Osteocyte (in vitro differentiated cells): ENCODE data around the gene NKAIN2. TPM values are rescaled to one million over a fixed set of nuclear protein-coding genes. Genes with fewer than 3 reads are reported as not detected.
"Not testable (repeated sequence)": the region's sequence is repeated elsewhere in the genome, so short reads cannot be mapped to it uniquely, and the experiment has no call there.

ENCODE experiments used
- DNase-seq: peaks from one replicate; pipeline ENCODE4 v3.0.0; 2021; ENCODE audit warnings: mixed read lengths; ENCODE audit not compliant: unreplicated experiment; ENCODE audit errors: extremely low spot score
- H3K27ac Mint-ChIP-seq: one replicate; pipeline ENCODE4 v1.8.0; 2021; ENCODE audit warnings: mild to moderate bottlenecking, mixed read lengths; ENCODE audit not compliant: unreplicated experiment
- H3K27me3 Mint-ChIP-seq: one replicate; pipeline ENCODE4 v1.8.0; 2021; ENCODE audit warnings: mixed read lengths; ENCODE audit not compliant: unreplicated experiment
- H3K36me3 Mint-ChIP-seq: one replicate; pipeline ENCODE4 v1.8.0; 2021; ENCODE audit warnings: mixed read lengths; ENCODE audit not compliant: unreplicated experiment
- H3K4me1 Mint-ChIP-seq: one replicate; pipeline ENCODE4 v1.8.0; 2021; ENCODE audit warnings: mixed read lengths; ENCODE audit not compliant: unreplicated experiment
- H3K4me3 Mint-ChIP-seq: one replicate; pipeline ENCODE4 v1.8.0; 2021; ENCODE audit warnings: mild to moderate bottlenecking, moderate library complexity, mixed read lengths; ENCODE audit not compliant: unreplicated experiment
- H3K9me3 Mint-ChIP-seq: one replicate; pipeline ENCODE4 v1.8.0; 2021; ENCODE audit warnings: mixed read lengths; ENCODE audit not compliant: unreplicated experiment
- total RNA-seq: library from RNA; stranded (reverse); gene quantifications from 2 replicates; pipeline ENCODE4 v1.2.1, GENCODE V29; 2021
- TF ChIP-seq, protein P1 (sequence below): fragments of 200-600 bp; sonication (generic); IDR thresholded peaks from 2 replicates; pipeline ENCODE4 v1.5.0; 2021; ENCODE audit warnings: antibody characterized with exemption, mild to moderate bottlenecking, moderate library complexity

Gene NKAIN2
- total RNA-seq, 1 donor from 2014 or later: 17.8 TPM

DNA sequence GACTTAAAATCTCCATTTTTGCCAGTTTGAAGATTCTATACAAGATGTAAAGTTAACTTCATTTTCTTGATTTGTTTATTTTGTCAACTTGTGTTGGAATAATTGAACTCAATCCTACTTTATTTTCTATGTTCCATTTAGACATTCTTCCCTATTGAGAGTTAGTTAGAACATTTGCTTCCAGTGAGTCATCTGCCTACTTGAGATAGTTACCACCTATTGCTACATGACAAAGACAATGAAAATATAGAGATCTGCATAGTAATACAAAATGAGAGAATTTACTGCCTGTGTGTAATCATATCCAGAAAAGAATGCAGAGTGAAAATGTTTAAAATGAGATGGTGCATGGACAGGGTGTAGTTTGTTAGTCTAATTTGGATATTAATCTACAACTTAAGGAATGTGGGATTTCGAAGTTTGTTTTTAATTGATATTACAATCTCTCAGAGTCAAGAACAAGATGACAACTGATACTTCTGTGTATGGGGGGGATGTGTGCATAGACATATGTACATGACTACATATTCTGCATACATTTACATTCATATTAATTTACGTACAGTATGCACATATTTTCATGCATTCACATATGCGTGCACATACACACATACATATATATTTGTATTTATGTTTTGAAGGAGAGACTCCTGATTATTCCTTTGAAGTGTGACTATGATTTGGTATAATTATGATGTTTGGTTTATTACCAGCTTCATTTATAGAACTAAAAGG, 420.1 kb downstream of the NKAIN2 start:
- H3K4me1 Mint-ChIP-seq: peaks cover 54% of the 10 kb centered on the region
- H3K27ac Mint-ChIP-seq: peak overlapping the region; percentile 85
- H3K27me3 Mint-ChIP-seq: no peaks in the 10 kb centered on the region
- H3K9me3 Mint-ChIP-seq: peaks cover 4% of the 10 kb centered on the region
- no peak for DNase-seq
- H3K36me3 Mint-ChIP-seq: peaks cover under 1% of the 10 kb centered on the region
- no peak overlapping the region for H3K4me3 Mint-ChIP-seq
- TF ChIP-seq, protein P1, sequence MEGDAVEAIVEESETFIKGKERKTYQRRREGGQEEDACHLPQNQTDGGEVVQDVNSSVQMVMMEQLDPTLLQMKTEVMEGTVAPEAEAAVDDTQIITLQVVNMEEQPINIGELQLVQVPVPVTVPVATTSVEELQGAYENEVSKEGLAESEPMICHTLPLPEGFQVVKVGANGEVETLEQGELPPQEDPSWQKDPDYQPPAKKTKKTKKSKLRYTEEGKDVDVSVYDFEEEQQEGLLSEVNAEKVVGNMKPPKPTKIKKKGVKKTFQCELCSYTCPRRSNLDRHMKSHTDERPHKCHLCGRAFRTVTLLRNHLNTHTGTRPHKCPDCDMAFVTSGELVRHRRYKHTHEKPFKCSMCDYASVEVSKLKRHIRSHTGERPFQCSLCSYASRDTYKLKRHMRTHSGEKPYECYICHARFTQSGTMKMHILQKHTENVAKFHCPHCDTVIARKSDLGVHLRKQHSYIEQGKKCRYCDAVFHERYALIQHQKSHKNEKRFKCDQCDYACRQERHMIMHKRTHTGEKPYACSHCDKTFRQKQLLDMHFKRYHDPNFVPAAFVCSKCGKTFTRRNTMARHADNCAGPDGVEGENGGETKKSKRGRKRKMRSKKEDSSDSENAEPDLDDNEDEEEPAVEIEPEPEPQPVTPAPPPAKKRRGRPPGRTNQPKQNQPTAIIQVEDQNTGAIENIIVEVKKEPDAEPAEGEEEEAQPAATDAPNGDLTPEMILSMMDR: no peak

DNA sequence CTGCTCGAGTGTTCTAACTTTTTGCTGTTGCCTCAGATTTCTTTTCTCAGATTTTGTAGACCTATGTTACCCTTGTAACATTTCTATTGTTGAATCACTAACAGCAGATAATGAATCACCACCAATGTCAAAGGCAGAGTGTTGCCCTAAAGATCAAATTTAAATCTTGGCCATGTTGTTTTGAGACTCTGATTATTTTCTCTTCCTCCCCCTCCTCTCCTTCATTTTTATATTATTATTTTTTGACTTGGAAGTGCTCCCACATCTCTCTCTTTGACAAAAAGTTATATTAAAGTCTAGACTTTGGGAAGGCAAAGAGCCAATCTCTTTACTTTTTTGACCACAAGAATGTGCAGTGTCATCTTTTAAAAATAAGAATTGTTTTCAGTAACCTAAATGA, 422.7 kb downstream of the NKAIN2 start:
- H3K36me3 Mint-ChIP-seq: peaks cover 9% of the 10 kb centered on the region
- DNase-seq: no peak

DNA sequence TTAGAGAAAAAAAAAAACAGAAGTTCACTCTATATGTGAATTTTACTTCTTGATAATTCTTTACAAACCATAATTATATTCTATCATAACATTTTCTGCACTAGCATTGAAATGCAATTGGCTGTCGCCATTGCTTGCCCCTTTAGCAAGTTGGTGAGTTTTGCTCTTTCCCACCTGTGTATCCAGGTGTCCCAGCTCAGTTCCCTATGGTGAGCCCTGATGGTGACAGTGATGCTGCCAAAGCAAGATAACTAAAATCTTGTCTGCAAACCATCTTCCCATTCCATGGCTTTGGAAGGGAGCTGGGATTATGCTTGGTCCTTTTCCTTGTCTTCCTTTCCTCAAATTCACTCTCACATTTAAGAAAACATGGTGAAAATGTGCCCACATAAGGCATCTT, 429.6 kb downstream of the NKAIN2 start:
- H3K36me3 Mint-ChIP-seq: peaks cover 11% of the 10 kb centered on the region
- peaks cover 22% of the 10 kb centered on the region for H3K9me3 Mint-ChIP-seq
- no peaks in the 10 kb centered on the region for H3K27me3 Mint-ChIP-seq
- TF ChIP-seq, protein P1: no peak
- H3K4me1 Mint-ChIP-seq: peaks cover 2% of the 10 kb centered on the region
- no peak overlapping the region for H3K4me3 Mint-ChIP-seq
- no peak overlapping the region for H3K27ac Mint-ChIP-seq
- no peak for DNase-seq

More for the DNA sequence above, 422.7 kb downstream of the NKAIN2 start:
- Mint-ChIP-seq H3K27me3 (no peaks in the 10 kb centered on the region), H3K4me3 (peak overlapping the region; percentile 1), H3K4me1 (peaks cover 56% of the 10 kb centered on the region), H3K27ac (peak overlapping the region; percentile 85), H3K9me3 (peaks cover 16% of the 10 kb centered on the region)
- TF ChIP-seq, protein P1: no peak

DNA sequence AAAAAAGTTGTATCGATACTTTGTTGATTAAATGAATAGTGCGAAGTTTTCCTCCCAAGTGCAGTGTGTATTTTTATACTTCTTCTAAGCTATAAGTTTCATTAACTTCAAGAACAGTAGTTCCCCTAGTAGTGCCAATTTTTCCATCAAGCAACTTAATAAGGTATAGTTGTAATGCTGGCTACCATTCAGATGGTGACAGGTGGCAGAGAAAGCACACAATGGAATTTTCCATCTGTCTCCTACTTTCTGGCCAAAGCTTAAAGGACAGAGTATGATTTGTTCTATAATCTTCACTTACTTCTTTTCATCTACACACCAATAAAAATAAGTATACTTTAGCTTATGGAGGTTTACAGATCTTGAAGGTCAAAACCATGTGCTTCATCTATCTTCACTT, 431.1 kb downstream of the NKAIN2 start:
- H3K27me3 Mint-ChIP-seq: no peaks in the 10 kb centered on the region
- DNase-seq: no peak
- peaks cover under 1% of the 10 kb centered on the region for H3K4me1 Mint-ChIP-seq
- H3K36me3 Mint-ChIP-seq: peaks cover 13% of the 10 kb centered on the region
- TF ChIP-seq, protein P1: no peak
- H3K27ac Mint-ChIP-seq: no peak overlapping the region
- peaks cover 22% of the 10 kb centered on the region for H3K9me3 Mint-ChIP-seq
- no peak overlapping the region for H3K4me3 Mint-ChIP-seq

DNA sequence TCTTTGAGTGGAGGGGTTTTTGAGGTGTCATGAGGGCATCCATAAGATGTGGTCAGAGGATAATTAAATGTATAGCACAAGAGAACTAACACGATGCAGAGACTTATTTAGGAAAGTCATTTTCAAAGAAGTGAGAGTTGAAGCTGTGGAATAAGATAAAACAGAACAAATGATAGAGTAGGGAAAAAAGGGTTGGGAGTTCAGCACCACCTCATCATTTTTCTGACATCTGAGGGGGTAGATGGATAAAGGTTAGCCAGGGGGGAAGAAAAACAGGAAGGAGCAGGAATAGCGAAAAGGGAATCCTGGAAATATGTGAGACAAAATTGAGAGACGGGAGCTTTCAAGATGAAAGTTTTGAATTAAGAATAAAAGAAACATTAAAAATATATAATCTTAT, 434.2 kb downstream of the NKAIN2 start:
- Mint-ChIP-seq H3K36me3 (peaks cover 10% of the 10 kb centered on the region), H3K27ac (no peak overlapping the region), H3K27me3 (no peaks in the 10 kb centered on the region), H3K4me3 (no peak overlapping the region), H3K4me1 (no peaks in the 10 kb centered on the region), H3K9me3 (peaks cover 13% of the 10 kb centered on the region)
- TF ChIP-seq, protein P1: no peak
- DNase-seq: no peak

DNA sequence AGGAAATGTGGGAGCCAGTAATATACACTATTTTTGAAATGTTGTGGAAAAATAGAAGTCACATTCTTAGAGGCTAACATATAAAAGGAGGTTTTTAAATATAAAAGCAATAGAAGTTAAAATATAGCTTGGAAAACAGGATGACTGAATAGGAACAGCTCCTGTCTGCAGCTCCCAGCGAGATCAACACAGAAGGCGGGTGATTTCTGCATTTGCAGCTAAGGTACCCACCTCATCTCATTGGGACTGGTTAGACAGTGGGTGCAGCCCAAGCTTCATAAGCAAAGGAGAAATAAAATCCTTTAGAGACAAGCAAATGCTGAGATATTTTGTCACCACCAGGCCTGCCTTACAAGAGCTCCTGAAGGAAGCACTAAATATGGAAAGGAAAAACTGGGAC, 434.7 kb downstream of the NKAIN2 start:
- H3K4me3 Mint-ChIP-seq, DNase-seq, H3K27ac Mint-ChIP-seq, H3K4me1 Mint-ChIP-seq, H3K27me3 Mint-ChIP-seq: not testable (repeated sequence)
- H3K9me3 Mint-ChIP-seq: peaks cover 13% of the 10 kb centered on the region
- H3K36me3 Mint-ChIP-seq: peaks cover 10% of the 10 kb centered on the region
